Fibroblast of mammary gland (primary cell): Measurements from ENCODE around the gene TPK1.
A peak's percentile ranks its signal among the peaks of the same experiment; 100 is the strongest.

Source experiments
- DNase-seq: peaks from one replicate; pipeline ENCODE4 v3.0.0-alpha.2; 2010; ENCODE audit warnings: low read depth
- H3K4me3 ChIP-seq: 2 replicates; pipeline ENCODE4 v1.5.1; 2011; ENCODE audit warnings: low read depth, mild to moderate bottlenecking, low read length, moderate library complexity; ENCODE audit not compliant: control insufficient read depth
- TF ChIP-seq, protein P1 (sequence below): conservative IDR thresholded peaks from 2 replicates; pipeline ENCODE4 v1.5.1; 2011; ENCODE audit warnings: low read depth, low read length, inconsistent platforms; ENCODE audit not compliant: control insufficient read depth, insufficient read depth

The TPK1 gene

DNA sequence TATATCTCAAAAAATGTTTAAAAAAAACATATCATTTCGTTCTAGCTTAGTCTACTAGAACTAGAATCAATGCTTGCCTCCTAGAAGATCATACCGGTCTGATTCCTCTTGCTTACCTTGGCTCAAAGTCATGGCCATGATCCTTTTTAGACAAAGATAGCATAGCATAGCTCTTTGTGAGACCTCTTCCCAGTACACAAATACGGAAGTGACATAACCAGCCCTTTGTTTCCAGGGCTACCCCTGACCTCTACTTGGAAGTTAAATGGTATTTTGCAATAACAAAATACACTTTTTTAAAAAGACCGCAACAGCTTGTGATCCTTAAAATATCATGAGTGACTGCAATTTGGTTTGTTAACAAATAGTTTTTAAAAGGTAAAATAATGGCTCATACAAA is 301.7 kb downstream of the TPK1 start:
- no peak overlapping the region for H3K4me3 ChIP-seq
- TF ChIP-seq, protein P1, sequence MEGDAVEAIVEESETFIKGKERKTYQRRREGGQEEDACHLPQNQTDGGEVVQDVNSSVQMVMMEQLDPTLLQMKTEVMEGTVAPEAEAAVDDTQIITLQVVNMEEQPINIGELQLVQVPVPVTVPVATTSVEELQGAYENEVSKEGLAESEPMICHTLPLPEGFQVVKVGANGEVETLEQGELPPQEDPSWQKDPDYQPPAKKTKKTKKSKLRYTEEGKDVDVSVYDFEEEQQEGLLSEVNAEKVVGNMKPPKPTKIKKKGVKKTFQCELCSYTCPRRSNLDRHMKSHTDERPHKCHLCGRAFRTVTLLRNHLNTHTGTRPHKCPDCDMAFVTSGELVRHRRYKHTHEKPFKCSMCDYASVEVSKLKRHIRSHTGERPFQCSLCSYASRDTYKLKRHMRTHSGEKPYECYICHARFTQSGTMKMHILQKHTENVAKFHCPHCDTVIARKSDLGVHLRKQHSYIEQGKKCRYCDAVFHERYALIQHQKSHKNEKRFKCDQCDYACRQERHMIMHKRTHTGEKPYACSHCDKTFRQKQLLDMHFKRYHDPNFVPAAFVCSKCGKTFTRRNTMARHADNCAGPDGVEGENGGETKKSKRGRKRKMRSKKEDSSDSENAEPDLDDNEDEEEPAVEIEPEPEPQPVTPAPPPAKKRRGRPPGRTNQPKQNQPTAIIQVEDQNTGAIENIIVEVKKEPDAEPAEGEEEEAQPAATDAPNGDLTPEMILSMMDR = no peak
- no peak for DNase-seq

DNA sequence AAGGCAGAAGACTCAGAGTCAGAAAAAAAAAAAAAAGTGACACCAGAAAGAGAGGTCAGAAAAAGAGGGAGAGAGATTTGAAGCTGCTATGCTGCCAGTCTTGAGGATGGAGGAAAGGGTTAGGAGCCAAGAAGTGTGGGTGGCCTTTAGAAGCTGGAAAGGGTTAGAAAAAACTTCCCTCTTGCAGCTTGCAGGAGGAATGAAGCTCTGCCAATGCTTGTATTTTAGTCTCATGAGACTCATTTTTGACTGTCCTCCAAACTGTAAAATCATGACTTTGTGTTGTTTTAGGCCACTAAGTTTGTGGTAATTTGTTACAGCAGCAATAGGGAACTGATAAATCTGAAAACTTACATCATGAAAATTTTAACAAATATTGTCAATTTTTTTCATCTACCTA is 304.7 kb downstream of the TPK1 start:
- DNase-seq = peak; percentile 42
- TF ChIP-seq, protein P1 = no peak
- H3K4me3 ChIP-seq = no peak overlapping the region

DNA sequence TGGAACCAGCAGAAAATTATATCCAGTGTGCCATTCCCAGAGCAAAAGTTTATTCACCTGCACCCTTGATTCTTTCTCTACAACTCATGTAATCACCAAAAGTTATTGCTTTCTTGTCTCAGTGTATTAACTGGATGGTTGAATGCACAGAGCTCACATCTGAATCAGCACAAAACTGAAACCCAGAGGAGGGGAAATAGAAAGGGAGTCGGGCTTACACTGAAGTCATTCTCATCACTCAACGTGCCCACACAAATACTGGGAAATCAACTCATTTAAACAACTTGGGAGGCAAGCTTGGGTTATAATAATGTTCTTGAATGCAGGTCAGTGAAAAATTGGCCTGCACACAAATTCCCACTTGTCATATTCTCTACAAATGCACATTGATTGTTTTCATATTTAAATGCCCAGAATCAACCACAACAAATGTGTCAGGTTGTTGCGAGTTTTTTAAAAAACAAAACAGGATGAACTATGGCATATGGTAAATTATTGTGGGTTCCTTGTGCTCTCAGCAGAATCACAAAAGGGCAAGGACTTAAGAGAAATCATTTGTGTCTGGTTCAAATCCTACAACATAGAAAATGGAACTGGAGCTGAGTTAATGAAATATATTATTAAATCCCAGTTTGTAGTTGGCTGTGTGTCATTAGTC is 306.5 kb downstream of the TPK1 start:
- TF ChIP-seq, protein P1 = no peak
- H3K4me3 ChIP-seq = no peak overlapping the region
- DNase-seq = no peak

- no peak for DNase-seq
- TF ChIP-seq, protein P1 = no peak
- no peak overlapping the region for H3K4me3 ChIP-seq
Observed at GRCh38 chr7:144528536-144529045, 307.3 kb downstream of the TPK1 start.

GRCh38 chr7:144527051-144527471 is 308.8 kb downstream of the TPK1 start:
- TF ChIP-seq, protein P1 = no peak
- H3K4me3 ChIP-seq = no peak overlapping the region
- DNase-seq = peak; percentile 37

DNA sequence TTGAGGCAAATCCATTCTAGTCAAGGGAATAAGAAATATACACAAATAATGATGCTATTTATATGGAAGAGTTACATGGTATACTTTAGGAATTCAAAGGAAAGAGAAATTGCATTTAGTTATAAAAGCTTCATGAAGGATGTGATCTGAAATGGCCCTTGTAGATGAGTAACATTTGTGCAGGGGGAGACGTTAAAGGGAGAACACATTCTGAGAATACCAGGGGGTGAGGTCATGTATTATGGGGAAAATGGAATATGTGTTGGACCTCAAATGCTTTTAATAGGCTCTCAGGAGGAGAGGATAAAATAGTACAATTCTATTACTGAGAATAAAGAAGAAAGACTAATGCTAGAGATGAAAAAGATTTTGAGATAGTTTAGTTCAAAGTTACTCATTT is 309.9 kb downstream of the TPK1 start:
- DNase-seq = peak; percentile 62
- TF ChIP-seq, protein P1 = no peak
- no peak overlapping the region for H3K4me3 ChIP-seq
